ACC112 (cell line): ENCODE data around the gene DOCK7.
"Not testable (repeated sequence)": the region's sequence is repeated elsewhere in the genome, so short reads cannot be mapped to it uniquely, and the experiment has no call there.

Source experiments
- H2AFZ ChIP-seq: fragments of 200-600 bp; sonication (generic); one replicate; pipeline ENCODE4 v1.6.0; 2017; ENCODE audit warnings: antibody characterized with exemption, low read length; ENCODE audit not compliant: unreplicated experiment
- H3K27ac ChIP-seq: fragments of 200-600 bp; sonication (generic); 2 replicates; pipeline ENCODE4 v1.5.1; 2014; ENCODE audit warnings: low read depth, mild to moderate bottlenecking, antibody characterized with exemption, low read length, moderate library complexity
- H3K27me3 ChIP-seq: fragments of 200-600 bp; sonication (generic); 2 replicates; pipeline ENCODE4 v1.6.1; 2014; ENCODE audit warnings: mild to moderate bottlenecking, antibody characterized with exemption, low read length, moderate library complexity, mixed read lengths; ENCODE audit not compliant: insufficient read depth
- H3K36me3 ChIP-seq: fragments of 200-600 bp; sonication (generic); 2 replicates; pipeline ENCODE4 v1.6.1; 2016; ENCODE audit warnings: mild to moderate bottlenecking, antibody characterized with exemption, low read length, moderate library complexity, mixed read lengths; ENCODE audit not compliant: insufficient read depth
- H3K4me1 ChIP-seq: fragments of 200-600 bp; sonication (generic); one replicate; pipeline ENCODE4 v1.6.1; 2016; ENCODE audit warnings: low read length, mixed read lengths; ENCODE audit not compliant: insufficient read depth, unreplicated experiment, control insufficient read depth
- H3K4me3 ChIP-seq: fragments of 200-600 bp; sonication (generic); 2 replicates; pipeline ENCODE4 v1.5.1; 2014; ENCODE audit warnings: mild to moderate bottlenecking, low read depth, low read length
- H3K79me2 ChIP-seq: fragments of 200-600 bp; sonication (generic); one replicate; pipeline ENCODE4 v1.6.0; 2016; ENCODE audit warnings: low read length; ENCODE audit not compliant: control insufficient read depth, unreplicated experiment, insufficient read depth

The DOCK7 gene

DNA sequence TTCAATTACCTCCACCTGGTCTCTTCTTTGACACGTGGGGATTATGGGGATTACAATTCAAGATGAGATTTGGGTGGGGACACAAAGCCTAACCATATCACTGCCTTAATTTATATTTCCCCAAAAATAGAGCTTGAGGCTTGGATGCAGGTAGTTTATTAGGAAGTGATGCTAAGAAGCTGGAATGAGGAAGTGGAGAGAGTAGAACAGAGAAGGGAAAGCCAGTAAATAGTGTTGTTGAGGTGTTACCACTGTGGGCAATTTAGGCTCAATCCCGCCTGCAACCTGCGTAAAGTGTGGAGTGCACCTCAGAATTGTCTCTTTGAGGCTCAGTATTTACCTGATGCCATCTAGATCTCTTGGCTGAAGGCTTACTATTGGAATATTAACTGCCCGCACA, 4.9 kb upstream of the DOCK7 start:
- H3K4me1 ChIP-seq: peaks cover 17% of the 10 kb centered on the region
- no peaks in the 10 kb centered on the region for H3K36me3 ChIP-seq
- H2AFZ ChIP-seq: no peak overlapping the region
- no peak overlapping the region for H3K27ac ChIP-seq
- no peaks in the 10 kb centered on the region for H3K79me2 ChIP-seq
- H3K4me3 ChIP-seq: no peak overlapping the region
- H3K27me3 ChIP-seq: no peaks in the 10 kb centered on the region

DNA sequence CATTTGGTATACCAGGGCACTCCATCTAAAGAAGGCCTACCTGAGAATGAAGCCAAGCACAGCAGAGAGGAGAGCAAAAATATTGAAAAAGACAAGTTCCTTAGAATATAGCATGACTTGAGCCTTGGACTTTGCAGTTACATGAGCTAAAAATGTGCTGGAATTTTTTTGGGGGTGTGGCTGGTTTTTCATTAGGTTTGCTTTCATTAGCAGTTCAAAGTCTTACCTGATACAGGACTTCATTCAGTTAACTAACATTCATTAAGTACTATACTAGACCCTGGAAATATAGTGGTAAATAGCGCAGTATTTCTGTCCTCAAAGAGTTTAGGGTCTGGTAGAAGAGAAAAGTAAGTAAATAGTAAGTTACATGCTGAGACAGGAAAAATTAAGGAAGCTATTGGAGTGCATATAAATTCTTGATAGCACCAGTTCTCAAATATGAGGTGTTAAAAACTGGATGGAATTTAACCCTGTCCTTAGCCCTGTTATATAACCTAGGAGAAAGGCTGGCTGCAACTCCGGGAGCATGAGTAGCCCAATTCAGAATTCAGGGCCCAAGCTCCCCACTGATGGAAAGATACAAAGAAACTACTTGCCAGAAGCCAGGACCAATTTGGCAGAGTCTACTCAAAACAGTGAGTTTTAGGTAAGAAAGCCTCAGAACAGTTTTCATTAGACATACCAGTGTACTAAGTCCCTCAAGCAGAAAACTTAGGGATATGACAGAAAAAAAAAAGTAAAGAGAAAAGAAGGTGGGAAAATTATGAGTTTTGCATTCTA, 3.1 kb upstream of the DOCK7 start:
- Histone ChIP-seq H3K27ac (0 out of 2 replicates have a peak overlapping the region, but pooled peaks have one; percentile 62), H2AFZ (no peak overlapping the region), H3K79me2 (peaks cover 12% of the 10 kb centered on the region), H3K27me3 (no peaks in the 10 kb centered on the region), H3K4me3 (no peak overlapping the region), H3K36me3 (no peaks in the 10 kb centered on the region), H3K4me1 (peaks cover 24% of the 10 kb centered on the region)

DNA sequence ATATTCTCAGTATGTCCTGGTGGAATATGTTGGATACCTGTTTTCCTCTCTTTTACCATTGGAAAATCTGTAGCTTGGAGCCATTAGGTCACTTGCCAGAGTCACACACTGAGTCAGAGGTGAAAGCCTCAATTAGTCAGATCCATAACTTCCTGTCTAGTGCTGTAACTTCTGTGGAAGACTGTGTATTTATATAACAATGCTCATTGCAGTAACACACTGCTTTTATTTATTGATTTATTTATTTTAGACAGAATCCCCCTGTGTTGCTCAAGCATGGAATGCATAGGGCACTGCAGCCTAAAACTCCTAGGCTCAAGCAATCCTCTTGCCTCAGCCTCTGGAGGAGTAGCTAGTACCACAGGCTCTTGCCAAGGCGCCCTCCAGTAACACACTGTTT, 1.3 kb upstream of the DOCK7 start:
- H3K4me1 ChIP-seq: peaks cover 35% of the 10 kb centered on the region
- H3K27me3 ChIP-seq: no peaks in the 10 kb centered on the region
- H3K4me3 ChIP-seq: peak overlapping the region; percentile 94
- peak overlapping the region; percentile 62 for H3K27ac ChIP-seq
- peaks cover 26% of the 10 kb centered on the region for H3K79me2 ChIP-seq
- no peak overlapping the region for H2AFZ ChIP-seq
- H3K36me3 ChIP-seq: no peaks in the 10 kb centered on the region

DNA sequence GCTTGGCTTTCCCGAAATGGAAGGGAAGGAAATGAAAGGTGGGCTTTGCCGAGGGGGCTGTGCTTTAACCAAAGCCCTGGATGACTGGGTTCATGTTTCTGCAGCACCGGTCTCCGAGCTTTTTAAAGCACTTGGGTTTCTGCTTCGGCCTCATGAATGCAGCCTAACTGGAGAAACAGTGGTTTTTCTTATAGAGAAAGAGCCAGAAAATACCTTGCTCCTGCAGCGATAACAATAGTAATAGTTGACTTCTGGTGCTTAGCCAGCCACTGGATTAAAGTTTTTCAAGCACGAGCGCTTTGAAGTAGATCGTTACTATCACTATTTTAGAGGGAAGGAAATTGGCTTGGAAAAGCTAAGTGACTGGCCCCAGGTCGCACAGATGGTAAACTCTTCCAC, 500 bp upstream of the DOCK7 start:
- peak overlapping the region; percentile 20; the same call in 1 of the 2 replicates for H3K27ac ChIP-seq
- peaks cover 34% of the 10 kb centered on the region for H3K79me2 ChIP-seq
- peak overlapping the region; percentile 94 for H3K4me3 ChIP-seq
- no peaks in the 10 kb centered on the region for H3K27me3 ChIP-seq
- H2AFZ ChIP-seq: peak overlapping the region; percentile 70
- peaks cover 40% of the 10 kb centered on the region for H3K4me1 ChIP-seq
- H3K36me3 ChIP-seq: no peaks in the 10 kb centered on the region

DNA sequence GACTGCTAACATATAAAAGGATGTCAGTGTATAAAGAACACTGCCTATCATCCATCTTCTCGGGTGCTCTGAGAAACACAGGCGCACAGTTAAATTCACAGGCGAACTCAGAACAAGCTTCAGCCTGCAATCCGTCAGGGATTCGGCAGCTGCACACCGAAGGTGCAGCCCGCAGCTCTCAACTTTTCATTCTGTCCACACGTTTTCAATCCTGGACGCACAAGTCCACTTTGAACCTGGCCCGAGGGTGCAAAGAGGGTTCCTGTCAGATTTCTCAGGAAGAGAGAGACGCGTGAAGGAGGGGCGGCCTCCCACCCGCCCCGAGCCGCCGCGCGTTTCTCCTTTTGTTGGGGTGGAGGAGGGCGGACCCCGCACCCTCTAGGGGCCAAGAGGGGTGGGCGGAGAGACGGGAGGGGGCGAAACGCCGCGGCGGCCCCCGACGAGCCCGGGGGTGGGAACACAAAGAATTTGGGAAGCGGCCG, 724 bp downstream of the DOCK7 start:
- peak overlapping the region; percentile 82 for H2AFZ ChIP-seq
- peak overlapping the region; percentile 20 for H3K27ac ChIP-seq
- peaks cover 45% of the 10 kb centered on the region for H3K79me2 ChIP-seq
- H3K27me3 ChIP-seq: no peaks in the 10 kb centered on the region
- peak overlapping the region; percentile 94 for H3K4me3 ChIP-seq
- peaks cover 45% of the 10 kb centered on the region for H3K4me1 ChIP-seq
- no peaks in the 10 kb centered on the region for H3K36me3 ChIP-seq

DNA sequence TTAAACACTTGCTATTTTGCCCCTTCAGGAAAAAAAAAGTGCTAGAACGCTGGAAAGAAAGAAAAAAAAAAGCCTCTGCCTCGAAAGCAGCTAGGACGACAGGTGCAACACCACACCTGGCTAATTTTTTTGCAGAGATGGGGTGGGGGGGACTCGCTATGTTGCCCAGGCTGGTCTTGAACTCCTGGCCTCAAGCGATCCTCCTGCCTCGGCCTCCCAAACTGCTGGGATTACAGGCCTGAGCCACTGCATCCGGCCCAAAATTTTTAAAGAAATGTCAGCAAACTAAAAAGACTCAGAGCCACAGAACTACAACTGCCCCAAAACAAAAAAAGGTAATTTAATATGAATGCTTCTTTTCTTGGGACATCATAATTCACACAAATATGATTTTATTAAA, 1.4 kb downstream of the DOCK7 start:
- peak overlapping the region; percentile 94 for H3K4me3 ChIP-seq
- H2AFZ ChIP-seq: peak overlapping the region; percentile 82
- H3K27ac ChIP-seq: no peak overlapping the region

DNA sequence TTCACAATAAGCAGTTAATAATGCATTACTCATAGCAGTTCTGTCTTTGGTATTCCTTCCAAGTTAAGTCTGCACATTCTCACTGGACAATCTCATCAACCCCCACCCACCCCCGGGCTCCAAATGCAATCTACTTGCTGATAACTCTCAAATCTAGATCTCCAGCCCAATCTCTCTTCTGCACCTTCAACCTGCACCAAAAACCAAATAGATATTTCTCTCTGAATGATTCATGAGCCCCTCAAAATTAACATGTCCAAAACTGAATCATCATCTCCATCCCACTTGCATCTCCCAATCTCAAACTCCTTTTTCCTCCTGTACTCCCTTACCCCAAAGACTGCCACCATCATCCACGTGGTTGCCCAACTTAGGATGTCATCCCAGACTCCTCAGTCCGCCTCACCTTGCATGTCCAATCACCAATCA, 2.7 kb downstream of the DOCK7 start:
- Histone ChIP-seq H3K4me3 (peak overlapping the region; percentile 46), H3K27ac (no peak overlapping the region), H3K36me3 (peaks cover 6% of the 10 kb centered on the region; the same call in 1 of the 2 replicates), H3K27me3 (no peaks in the 10 kb centered on the region), H2AFZ (peak overlapping the region; percentile 31), H3K79me2 (peaks cover 56% of the 10 kb centered on the region), H3K4me1 (peaks cover 43% of the 10 kb centered on the region)

More for the DNA sequence above, 1.4 kb downstream of the DOCK7 start:
- Histone ChIP-seq H3K27me3 (no peaks in the 10 kb centered on the region), H3K36me3 (peaks cover 2% of the 10 kb centered on the region; the same call in 1 of the 2 replicates), H3K79me2 (peaks cover 52% of the 10 kb centered on the region), H3K4me1 (peaks cover 51% of the 10 kb centered on the region)

DNA sequence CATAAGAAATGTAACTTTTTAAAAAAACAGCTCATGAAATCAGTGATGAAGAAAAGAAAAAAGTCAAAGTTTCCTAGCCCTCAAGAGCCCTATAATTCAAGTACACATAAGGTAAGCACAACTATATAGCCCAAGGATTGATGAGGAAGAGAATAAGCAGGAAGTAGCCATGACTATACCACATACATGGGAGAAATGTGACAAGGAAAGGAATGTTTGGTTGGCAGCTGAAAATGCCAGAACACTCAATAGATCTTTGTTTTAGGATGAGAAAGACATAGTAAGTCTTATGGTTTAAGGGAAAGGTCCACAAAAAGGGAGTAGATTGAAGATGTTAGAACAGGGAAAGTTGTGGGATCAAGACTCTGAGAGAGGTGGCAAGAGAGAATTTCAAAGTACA, 5.7 kb downstream of the DOCK7 start:
- H3K27ac ChIP-seq: no peak overlapping the region
- H3K79me2 ChIP-seq: peaks cover 74% of the 10 kb centered on the region
- no peaks in the 10 kb centered on the region for H3K27me3 ChIP-seq
- no peak overlapping the region for H2AFZ ChIP-seq
- no peak overlapping the region for H3K4me3 ChIP-seq
- peaks cover 34% of the 10 kb centered on the region for H3K4me1 ChIP-seq
- peaks cover 6% of the 10 kb centered on the region; the same call in 1 of the 2 replicates for H3K36me3 ChIP-seq

DNA sequence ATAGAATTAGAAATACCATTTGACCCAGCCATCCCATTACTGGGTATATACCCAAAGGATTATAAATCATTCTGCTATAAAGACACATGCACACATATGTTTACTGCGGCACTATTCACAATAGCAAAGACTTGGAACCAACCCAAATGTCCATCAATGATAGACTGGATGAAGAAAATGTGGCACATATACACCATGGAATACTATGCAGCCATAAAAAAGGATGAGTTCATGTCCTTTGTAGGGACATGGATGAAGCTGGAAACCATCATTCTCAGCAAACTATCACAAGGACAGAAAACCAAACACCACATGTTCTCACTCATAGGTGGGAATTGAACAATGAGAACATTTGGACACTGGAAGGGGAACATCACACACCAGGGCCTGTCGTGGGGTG, 7.2 kb downstream of the DOCK7 start:
- H3K27me3 ChIP-seq, H3K36me3 ChIP-seq, H3K4me3 ChIP-seq, H3K27ac ChIP-seq, H2AFZ ChIP-seq: not testable (repeated sequence)
- H3K4me1 ChIP-seq: peaks cover 39% of the 10 kb centered on the region
- H3K79me2 ChIP-seq: peaks cover 77% of the 10 kb centered on the region

DNA sequence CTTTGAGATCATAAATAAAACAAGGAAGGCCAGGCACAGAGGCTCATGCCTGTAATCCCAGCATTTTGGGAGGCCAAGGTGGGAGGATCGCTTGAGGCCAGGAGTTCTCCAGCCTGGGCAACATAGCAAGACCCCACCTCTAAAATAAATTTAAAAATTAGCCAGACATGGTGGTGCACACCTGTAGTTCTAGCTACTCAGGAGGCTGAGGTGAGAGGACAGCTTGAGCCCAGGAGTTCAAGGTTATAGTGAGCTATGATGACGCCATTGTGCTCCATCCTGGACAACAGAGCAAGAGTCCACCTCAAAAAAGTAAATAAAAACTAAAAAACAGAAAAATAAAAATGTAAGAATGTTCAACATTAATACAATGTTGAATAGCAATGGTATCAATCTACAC, 10.4 kb downstream of the DOCK7 start:
- H3K27ac ChIP-seq, H2AFZ ChIP-seq, H3K4me3 ChIP-seq, H3K27me3 ChIP-seq: not testable (repeated sequence)
- Histone ChIP-seq H3K79me2 (peaks cover 75% of the 10 kb centered on the region), H3K36me3 (peaks cover 11% of the 10 kb centered on the region), H3K4me1 (peaks cover 21% of the 10 kb centered on the region)
